ENCODE measurements around the gene CAPN11.
"Not testable (repeated sequence)": the region's sequence is repeated elsewhere in the genome, so short reads cannot be mapped to it uniquely, and the experiment has no call there.

The CAPN11 gene

DNA sequence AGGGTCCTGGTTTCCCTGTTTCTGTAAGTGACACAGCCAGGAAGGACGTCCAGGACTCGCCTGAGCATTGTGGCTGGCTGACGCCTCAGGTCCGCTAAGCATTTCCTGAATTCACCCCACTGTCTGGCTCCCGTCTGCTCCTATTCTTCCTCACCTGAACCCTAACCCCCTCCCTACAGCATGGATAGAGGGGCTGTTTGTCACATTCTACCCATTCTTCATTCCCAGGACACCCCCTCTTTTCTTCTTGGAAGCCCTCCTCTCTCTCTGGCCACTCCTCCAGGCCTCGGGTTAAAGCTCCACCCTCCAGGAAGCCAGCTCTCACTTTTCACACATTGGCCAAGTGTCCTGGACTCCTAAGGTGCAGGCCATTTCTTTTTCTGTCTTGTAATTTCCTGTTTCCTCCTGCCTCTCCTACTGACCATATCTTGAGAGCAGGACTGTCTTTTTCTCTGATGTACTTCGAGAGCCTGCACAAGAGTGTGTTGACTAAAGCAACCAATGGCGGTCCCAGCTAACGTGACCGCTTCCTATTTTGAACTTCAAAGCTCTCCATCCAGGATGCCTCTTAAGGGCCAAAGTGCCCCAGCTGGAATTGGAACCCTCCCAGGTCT, 33.9 kb downstream of the CAPN11 start:
- no peaks in the 10 kb centered on the region for H3K9me3 ChIP-seq (ENCODE audit: insufficient read depth, low read length)
- no peaks in the 10 kb centered on the region for H4K20me1 ChIP-seq (ENCODE audit: low read depth, low read length)
- H3K36me3 ChIP-seq (ENCODE audit: low read length): no peaks in the 10 kb centered on the region
- H3K4me2 ChIP-seq (ENCODE audit: low read depth, low read length, poor library complexity, severe bottlenecking): no peak overlapping the region
- no peak overlapping the region for H2AFZ ChIP-seq (ENCODE audit: low read depth, low read length, severe bottlenecking)
- no peaks in the 10 kb centered on the region for H3K27me3 ChIP-seq (ENCODE audit: low read length)
- no peak overlapping the region for H3K27ac ChIP-seq (ENCODE audit: low read depth, low read length)
- no peaks in the 10 kb centered on the region for H3K79me2 ChIP-seq (ENCODE audit: insufficient read depth, low read length)
- TF ChIP-seq, protein P1, sequence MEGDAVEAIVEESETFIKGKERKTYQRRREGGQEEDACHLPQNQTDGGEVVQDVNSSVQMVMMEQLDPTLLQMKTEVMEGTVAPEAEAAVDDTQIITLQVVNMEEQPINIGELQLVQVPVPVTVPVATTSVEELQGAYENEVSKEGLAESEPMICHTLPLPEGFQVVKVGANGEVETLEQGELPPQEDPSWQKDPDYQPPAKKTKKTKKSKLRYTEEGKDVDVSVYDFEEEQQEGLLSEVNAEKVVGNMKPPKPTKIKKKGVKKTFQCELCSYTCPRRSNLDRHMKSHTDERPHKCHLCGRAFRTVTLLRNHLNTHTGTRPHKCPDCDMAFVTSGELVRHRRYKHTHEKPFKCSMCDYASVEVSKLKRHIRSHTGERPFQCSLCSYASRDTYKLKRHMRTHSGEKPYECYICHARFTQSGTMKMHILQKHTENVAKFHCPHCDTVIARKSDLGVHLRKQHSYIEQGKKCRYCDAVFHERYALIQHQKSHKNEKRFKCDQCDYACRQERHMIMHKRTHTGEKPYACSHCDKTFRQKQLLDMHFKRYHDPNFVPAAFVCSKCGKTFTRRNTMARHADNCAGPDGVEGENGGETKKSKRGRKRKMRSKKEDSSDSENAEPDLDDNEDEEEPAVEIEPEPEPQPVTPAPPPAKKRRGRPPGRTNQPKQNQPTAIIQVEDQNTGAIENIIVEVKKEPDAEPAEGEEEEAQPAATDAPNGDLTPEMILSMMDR (IDR thresholded peaks at IDR 0.05; ENCODE audit: insufficient read depth, low read length, poor library complexity, severe bottlenecking): no peak
- TF ChIP-seq EZH2phosphoT487 (conservative IDR thresholded peaks at IDR 0.05; ENCODE audit: low read length): no peak
- no peaks in the 10 kb centered on the region for H3F3A ChIP-seq (ENCODE audit: insufficient read depth)
- H3K9ac ChIP-seq (ENCODE audit: low read length): no peak overlapping the region
- H3K4me3 ChIP-seq (ENCODE audit: insufficient read depth, low read length, poor library complexity, severe bottlenecking): no peak overlapping the region
- no peaks in the 10 kb centered on the region for H3K9me2 ChIP-seq (replicated peaks; ENCODE audit: insufficient read depth, low read length)

DNA sequence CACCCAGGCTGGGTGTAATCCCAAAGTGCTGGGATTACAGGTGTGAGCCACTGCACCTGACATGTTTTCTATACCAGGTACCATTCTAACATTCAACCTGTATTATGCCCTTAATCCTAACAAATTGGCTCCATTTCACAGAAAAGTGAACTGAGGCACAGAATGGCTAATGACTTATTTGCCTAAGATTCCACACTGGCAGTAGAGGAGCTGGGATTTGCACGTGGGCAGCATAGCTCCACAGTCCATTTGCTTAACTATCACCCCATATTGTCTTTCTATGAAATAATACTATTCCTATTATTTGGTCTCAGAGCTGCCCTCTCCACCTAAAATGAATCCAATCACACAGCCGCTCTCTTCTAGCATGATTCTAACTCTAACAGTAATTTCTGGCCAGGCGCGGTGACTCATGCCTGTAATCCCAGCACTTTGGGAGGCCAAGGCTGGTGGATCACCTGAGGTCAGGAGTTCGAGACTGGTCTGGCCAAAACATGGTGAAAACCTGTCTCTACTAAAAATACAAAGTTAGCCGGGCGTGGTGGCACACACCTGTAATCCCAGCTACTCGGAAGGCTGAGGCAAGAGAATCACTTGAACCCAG, 34.8 kb downstream of the CAPN11 start:
- no peak for TF ChIP-seq EZH2phosphoT487 (conservative IDR thresholded peaks at IDR 0.05; ENCODE audit: low read length)
- TF ChIP-seq, protein P1 (IDR thresholded peaks at IDR 0.05; ENCODE audit: insufficient read depth, low read length, poor library complexity, severe bottlenecking): no peak
- no peaks in the 10 kb centered on the region for H3K9me3 ChIP-seq (ENCODE audit: insufficient read depth, low read length)
- no peaks in the 10 kb centered on the region for H3K9me2 ChIP-seq (replicated peaks; ENCODE audit: insufficient read depth, low read length)
- no peak overlapping the region for H3K27ac ChIP-seq (ENCODE audit: low read depth, low read length)
- no peak overlapping the region for H2AFZ ChIP-seq (ENCODE audit: low read depth, low read length, severe bottlenecking)
- H3K79me2 ChIP-seq (ENCODE audit: insufficient read depth, low read length): no peaks in the 10 kb centered on the region
- H3K36me3 ChIP-seq (ENCODE audit: low read length): no peaks in the 10 kb centered on the region
- H3K27me3 ChIP-seq (ENCODE audit: low read length): no peaks in the 10 kb centered on the region
- H4K20me1 ChIP-seq (ENCODE audit: low read depth, low read length): no peaks in the 10 kb centered on the region
- H3K9ac ChIP-seq (ENCODE audit: low read length): no peak overlapping the region
- H3F3A ChIP-seq (ENCODE audit: insufficient read depth): no peaks in the 10 kb centered on the region
- H3K4me2 ChIP-seq (ENCODE audit: low read depth, low read length, poor library complexity, severe bottlenecking): no peak overlapping the region
- H3K4me3 ChIP-seq (ENCODE audit: insufficient read depth, low read length, poor library complexity, severe bottlenecking): no peak overlapping the region

DNA sequence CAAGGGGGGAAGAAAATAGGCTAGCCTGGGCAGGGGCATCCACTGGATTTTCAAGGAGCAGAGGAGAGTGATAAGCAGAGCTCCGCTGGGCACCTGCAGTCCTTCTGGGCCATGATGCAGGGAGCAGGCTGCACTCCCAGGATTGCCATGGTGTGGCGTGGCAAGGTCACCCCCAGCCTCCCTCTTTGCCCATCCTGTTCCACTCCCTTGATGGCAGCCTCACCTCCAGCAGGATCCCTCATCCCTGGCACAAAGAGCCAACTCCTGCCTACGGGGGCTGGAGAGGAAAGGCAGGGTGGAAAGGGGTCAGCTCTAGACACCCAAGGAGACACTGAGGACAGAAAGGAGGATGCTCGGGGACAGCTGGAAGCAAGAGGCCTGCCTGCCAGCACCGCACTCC, 35.7 kb downstream of the CAPN11 start:
- Histone ChIP-seq H3K79me2 (ENCODE audit: insufficient read depth, low read length) (no peaks in the 10 kb centered on the region), H2AFZ (ENCODE audit: low read depth, low read length, severe bottlenecking) (no peak overlapping the region), H3K4me3 (ENCODE audit: insufficient read depth, low read length, poor library complexity, severe bottlenecking) (no peak overlapping the region), H3K27me3 (ENCODE audit: low read length) (no peaks in the 10 kb centered on the region), H3K9me2 (replicated peaks; ENCODE audit: insufficient read depth, low read length) (no peaks in the 10 kb centered on the region), H3K4me2 (ENCODE audit: low read depth, low read length, poor library complexity, severe bottlenecking) (no peak overlapping the region), H4K20me1 (ENCODE audit: low read depth, low read length) (no peaks in the 10 kb centered on the region), H3K36me3 (ENCODE audit: low read length) (no peaks in the 10 kb centered on the region), H3K9ac (ENCODE audit: low read length) (no peak overlapping the region), H3K9me3 (ENCODE audit: insufficient read depth, low read length) (no peaks in the 10 kb centered on the region), H3K27ac (ENCODE audit: low read depth, low read length) (no peak overlapping the region), H3F3A (ENCODE audit: insufficient read depth) (no peaks in the 10 kb centered on the region)
- no peak for TF ChIP-seq EZH2phosphoT487 (conservative IDR thresholded peaks at IDR 0.05; ENCODE audit: low read length)
- TF ChIP-seq, protein P1 (IDR thresholded peaks at IDR 0.05; ENCODE audit: insufficient read depth, low read length, poor library complexity, severe bottlenecking): no peak

DNA sequence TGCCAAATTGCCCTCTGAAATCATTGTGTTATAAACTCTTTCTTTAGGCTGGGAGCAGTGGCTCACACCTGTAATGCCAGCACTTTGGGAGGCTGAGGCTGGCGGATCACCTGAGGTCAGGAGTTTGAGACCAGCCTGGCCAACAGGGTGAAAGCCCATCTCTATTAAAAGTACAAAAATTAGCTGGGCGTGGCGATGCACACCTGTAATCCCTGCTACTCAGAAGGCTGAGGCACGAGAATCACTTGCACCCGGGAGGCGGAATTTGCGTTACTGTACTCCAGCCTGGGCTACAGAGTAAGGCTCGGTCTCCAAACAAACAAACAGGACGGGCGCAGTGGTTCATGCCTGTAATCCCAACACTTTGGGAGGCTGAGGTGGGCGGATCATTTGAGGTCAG, 37.7 kb downstream of the CAPN11 start:
- H3K9me2 ChIP-seq (replicated peaks; ENCODE audit: insufficient read depth, low read length); H3K27ac ChIP-seq (ENCODE audit: low read depth, low read length); H4K20me1 ChIP-seq (ENCODE audit: low read depth, low read length); H3F3A ChIP-seq (ENCODE audit: insufficient read depth); H3K9me3 ChIP-seq (ENCODE audit: insufficient read depth, low read length); H3K36me3 ChIP-seq (ENCODE audit: low read length); H3K9ac ChIP-seq (ENCODE audit: low read length); H3K4me2 ChIP-seq (ENCODE audit: low read depth, low read length, poor library complexity, severe bottlenecking); H3K27me3 ChIP-seq (ENCODE audit: low read length); H3K4me3 ChIP-seq (ENCODE audit: insufficient read depth, low read length, poor library complexity, severe bottlenecking); H3K79me2 ChIP-seq (ENCODE audit: insufficient read depth, low read length); H2AFZ ChIP-seq (ENCODE audit: low read depth, low read length, severe bottlenecking): not testable (repeated sequence)

Measured in SU-DHL-6 (cell line).